ENCODE results near the gene ABCB4. TPM values are rescaled to one million over a fixed set of nuclear protein-coding genes. Genes with fewer than 3 reads are reported as not detected.

Gene ABCB4
- 0.42 and 1.1 TPM in 2 replicates for total RNA-seq (2014; rRNA removed; shearing (Covaris generic))
- polyA plus RNA-seq (2015; cell fraction: cytosol; rRNA removed): 0.01 TPM in 1 of 2 replicates, not detected in the other
- 0.02 TPM in 1 of 2 replicates, not detected in the other for polyA plus RNA-seq (2015; cell fraction: nucleus; rRNA removed)

DNA sequence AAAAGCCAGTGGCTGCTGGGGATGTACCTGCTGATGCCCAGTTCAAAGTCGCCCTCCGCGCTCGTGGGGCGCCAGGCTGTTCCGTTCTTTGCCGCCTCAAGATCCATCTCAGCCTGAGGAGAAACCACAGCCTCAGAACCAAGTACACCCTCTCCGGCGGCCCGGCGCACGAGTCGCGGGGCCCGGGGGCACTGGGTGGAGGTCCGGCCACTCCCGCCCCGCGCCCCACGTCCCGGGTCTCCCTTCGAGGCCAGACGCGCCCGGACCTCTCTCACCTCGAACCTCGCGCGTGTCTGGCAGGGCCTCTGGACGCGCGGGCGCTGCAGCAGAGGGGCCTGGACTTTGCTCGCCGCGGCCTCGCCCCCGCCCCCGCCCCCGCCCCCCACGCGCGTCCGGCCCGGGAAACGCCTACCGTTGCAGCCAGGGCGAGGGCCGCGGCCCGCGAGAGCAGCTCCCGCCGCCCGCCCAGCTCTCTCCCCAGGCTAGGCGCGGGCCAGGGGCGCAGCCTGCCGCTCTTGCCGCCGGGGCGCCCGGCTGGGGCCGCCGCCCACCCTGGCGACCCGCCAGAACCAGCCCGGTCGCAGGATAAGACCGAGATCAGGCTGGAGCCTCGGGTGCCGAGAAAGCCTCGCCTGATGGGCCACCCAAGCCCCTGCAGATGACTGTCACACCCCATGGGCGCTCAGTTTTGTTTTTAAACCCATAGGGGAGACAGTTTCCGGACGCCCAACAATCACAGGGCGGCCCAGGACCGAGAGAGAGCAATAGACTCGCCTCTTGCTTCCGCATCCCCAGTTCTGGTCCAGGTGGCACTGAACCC lies at the start of gene ABCB4:
TSS of gene ABCB4 (minus strand) at position 322 of the 820 bp plus-strand sequence. CDS start at position 107, 215 bp downstream.
- no peak for DNase-seq (ENCODE audit: low read depth)

DNA sequence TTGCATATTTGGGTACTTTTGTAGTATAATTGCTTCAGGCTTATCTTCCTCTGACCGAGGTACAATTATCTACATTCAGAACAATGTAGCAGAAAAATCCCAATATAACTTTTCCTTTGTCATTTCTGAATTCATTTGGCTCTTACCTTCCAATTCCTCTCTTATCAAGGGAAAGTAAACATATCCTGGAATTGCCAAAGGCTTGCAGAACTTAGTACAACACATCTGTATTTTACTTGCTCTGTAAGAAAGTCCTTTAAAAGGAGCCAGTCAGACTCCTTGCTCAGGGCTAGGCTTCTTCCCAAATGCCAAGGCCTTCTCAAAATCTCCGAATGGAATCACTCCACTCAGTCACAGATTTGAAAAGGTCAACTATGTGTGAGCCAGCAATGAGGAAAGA lies 43.3 kb upstream of the ABCB4 start:
- DNase-seq (ENCODE audit: low read depth): no peak

DNA sequence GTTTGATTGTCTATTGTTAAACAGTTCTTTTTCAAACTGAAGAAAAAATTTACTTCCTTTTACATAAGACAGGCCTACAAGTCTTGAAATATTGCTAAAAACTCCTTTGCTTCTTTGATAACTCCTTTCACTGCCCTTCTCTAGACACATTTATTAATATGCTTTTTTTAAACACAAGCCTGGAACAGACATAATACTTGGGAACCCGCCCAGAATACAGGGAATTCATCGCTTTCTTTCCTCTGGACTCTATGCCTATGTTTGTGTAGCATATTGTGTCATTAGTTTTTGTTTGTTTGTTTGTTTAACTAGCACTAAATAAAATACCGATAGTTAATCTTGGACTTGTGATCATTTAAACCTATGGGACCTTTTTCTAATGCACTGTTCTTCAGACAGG lies 42.4 kb upstream of the ABCB4 start:
- DNase-seq (ENCODE audit: low read depth): no peak

DNA sequence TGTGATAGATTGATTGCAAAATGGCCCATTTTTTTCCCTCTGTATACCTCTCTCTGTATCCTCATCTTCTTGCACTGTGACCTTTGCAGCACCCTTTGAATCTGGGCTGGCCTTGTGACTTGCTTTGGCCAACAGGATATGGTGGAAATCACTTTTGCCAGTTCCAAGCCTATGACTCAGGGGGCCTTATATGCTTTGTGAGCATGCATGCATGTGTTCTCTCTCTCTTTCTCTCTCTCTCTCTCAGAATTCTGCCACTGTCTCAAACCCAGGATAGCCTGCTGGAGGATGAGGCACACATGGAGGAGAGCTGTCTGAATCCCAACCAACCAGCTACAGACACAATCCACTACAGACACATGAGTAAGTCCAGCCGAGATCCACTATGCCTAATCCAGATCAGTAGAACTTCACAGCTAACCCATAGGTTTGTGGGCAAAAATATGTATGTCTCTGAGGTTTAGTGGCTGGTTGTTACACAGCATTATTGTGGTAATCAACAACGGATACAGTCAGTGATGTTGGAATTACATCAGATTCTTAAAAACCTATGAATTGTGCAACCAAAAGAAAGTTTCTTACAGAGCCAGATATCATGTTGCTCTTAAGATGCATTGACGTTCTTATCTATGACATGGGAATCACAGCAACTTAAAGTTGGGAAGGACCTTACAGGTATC lies 41.8 kb upstream of the ABCB4 start:
- peak; percentile 58 for DNase-seq (ENCODE audit: low read depth)

DNA sequence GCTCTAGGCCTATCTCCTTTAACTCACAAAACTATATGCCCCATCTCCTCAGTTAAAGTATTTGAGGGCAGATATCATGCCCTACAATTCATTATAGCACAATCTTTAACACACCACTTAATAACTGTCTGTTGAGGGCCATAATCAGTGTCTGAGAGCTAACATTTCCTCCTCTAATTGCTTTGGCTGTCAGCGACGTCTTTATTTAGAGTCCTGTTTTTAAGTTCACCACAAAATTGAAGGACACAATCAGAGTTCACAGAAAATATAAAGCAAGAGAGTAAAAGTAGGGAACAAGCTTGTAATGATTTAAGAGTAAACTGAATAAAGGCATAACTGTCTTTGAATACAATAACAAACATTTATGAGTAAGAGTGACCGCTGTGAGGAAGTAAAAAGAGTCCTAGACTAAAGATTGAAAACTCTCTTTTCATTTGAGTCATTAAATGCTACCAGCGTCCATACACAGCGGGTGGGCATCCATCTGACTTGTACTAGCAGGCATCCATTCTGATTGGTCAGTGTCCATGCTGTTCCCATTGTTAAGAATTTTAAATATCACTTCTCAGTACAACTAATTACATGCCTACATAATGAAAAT lies 38.4 kb upstream of the ABCB4 start:
- peak; percentile 6 for DNase-seq (ENCODE audit: low read depth)

DNA sequence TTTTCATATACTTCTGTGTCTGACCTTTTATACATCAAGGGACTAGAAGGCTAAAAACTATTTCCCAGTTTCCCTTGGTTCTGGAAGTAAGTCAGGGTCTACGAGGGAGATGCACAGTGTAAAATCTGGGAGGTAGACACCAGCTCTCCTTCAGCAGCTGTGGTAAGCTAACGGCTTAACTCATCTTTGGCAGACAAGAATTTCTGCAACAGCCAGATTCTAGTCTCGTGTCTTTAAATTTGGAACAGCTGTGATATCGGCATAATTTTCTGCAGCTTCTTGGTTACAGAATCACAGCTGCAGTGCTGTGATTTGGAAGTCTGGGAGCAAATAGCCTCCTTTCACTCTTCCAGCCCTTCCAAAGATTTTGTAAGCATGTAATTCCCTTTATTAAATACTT lies 37.4 kb upstream of the ABCB4 start:
- DNase-seq (ENCODE audit: low read depth): no peak

DNA sequence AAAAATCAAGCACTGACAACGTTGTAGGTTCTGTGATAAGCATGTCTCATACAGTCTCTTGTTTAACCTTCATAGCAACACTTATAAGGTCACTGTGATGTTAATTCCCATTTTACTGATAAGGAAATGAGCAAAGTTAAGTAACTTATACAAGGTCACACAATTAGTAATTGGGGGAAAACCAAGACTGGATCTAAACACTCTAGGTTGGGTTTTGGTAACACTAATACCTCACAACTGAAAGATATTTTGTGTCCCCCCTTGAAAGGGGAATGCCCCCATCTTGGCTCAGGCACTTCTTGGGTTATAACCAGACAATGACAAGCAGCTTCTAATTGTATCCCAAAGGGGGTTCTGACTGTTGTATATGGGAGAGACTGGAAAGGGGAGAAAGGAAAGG lies 36.0 kb upstream of the ABCB4 start:
- DNase-seq (ENCODE audit: low read depth): no peak

DNA sequence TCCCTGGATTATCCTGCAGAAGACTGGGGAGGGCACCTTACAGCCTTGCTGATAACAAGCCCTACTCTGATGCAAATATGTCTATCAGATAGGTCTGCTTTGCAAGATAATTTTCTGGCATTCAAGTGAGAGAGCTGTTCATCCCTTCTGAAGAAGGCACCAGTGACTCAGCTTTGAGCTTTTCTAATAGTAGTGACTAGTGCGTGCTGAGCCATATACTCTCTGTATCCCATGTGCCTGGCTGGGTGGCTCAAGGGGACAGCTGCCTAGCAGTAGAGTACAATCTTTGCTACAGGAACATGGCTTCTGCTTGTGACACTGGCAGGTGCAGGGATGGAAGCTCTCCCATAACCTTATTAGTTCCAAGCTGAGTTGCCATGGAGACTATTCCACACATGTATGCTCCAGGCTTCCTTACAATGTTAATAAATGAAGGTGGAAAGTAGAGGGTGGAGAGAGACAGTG lies 35.0 kb upstream of the ABCB4 start:
- DNase-seq (ENCODE audit: low read depth): no peak

DNA sequence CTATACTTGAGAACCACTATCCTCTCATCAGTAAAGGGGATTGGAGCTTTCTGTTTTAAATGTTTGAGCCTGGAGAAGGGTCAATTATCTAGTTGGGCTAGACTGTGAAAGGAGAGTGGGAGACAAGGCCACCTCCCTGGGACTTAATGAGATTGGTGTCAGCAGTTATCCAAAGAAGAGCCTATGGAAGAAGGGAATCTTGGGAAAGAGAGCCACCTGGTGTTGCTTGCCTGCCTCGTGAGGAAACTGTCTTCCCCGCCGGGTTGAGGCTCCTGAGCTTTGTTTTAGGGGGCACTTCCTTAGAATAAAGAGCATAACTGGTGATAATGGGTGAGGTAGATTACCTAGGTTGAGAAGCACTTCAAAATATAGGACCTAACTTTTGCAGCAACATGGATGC lies 32.0 kb upstream of the ABCB4 start:
- no peak for DNase-seq (ENCODE audit: low read depth)

DNA sequence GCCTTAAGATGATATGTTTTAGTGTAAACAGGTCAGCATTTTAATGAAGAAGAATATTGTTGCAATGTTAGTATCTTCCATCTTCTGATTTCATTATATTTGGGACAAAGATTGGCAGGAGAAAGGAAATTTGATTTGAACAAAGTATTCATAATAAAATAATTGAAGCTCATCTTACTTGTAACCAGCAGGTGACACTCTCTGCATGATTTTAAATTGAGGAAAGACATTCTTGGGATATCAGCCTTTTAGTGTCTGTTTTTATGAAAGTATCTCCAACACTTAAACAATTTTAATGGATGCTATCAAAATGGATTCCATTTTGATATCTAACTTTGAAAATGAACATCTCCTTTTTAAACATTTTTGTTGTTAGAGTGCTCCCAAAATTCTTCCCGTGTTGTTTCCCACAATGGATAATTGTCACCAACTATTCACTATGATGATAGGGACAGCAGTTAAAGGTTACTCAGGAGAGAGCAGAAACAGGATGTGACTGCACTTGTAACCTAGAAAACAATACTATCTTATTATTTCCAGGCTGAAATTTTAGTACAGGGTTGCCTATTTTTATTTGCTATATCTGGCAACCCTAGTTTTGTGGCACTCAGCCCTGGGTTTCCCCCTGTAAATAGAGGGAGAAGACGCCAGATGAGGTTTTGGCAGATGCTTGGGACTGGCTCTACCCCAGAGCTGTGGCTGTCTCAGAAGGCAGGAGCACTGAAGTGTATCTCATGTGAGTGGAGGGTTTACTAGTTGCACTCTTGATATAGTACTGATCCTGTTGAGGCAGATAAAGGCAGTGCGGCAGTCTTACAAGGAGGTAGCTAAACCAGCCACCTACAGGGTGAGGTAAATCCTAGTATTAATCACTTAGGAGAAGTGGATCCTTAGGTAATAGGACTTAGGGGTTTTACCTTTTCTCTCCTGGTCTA lies 31.0 kb upstream of the ABCB4 start:
- DNase-seq (ENCODE audit: low read depth): no peak

DNA sequence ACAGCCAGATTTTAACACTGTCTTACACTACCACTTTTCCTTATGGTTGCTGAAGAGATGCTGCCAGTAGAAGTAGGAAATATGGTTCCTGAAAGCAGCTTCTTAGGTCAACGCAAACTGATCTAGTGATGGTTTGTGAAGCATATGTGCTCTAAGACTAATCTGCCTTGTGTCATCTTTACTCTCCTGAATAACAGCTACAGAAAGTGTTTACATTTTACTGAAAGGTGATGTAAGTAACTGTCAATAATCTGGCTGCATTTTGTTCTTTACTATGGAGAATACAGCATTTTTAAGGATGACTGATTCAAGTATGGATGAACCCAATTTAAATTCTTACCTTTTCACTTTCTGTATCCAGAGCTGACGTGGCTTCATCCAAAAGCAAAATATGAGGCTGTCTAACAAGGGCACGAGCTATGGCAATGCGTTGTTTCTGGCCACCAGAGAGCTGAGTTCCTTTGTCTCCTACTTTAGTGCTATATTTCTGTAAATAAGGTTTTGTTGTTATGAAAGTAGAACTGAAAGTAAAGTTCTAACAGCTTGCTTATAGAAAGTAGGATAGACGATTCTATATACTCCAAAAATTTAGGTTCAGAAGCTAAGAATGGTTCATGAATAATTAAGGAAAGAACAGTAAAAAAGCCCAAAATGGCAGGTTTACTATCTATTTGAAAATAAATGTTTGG lies 30.2 kb upstream of the ABCB4 start:
- DNase-seq (ENCODE audit: low read depth): no peak

DNA sequence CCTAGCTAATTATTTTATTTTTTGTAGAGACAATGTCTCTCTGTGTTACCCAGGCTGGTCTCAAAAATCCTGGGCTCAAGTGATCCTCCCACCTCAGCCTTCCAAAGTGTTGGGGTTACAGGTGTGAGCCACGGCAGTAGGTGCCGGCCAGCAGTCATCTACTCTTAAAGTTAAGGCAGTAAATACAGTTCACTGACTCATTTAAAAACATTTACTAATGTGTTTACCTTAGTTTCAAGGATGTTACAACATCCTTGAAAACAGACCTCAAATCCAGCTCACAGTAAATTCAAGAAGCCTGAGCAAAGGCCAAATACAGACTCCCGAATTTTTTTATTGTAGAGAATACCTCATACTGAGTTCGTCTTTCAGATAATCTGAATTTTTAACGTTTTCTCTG lies 29.6 kb upstream of the ABCB4 start:
- DNase-seq (ENCODE audit: low read depth): no peak

DNA sequence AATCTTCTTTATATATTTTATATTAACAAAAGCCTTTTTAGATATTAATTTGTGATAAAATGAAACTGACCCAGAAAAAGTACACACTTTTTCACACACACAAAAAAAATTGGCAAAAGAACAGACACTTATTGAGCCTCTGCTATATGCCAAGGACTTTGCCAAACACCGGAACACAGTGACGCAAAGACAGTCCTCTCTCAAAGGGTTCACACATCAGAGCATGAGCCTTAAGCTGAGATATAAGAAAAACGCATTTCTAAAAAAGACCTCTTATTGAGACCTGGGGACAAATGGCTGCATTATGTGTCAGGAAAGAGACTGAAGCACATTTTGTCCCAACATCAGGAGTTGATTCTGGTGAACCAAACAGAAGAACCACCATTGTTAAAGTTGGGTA lies 24.0 kb upstream of the ABCB4 start:
- DNase-seq (ENCODE audit: low read depth): no peak

DNA sequence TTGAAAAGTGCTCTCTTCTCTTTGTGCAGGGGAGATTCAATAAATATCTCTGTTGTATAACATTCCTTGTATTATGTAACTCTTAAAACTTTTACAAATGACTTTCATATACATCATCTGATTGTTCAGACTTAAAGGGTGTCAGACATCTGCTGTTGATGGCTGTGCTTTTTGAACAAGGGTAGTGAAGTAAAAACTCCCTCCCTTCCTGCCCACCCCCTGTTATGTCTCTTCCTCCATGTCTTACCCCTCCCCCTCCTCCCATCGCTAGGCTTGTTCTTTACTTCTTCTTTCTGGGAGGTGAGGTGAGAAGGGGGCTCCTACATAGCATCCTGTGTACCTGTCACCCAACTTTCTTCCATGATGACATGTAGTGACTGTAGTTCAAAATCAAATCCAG lies 23.4 kb upstream of the ABCB4 start:
- no peak for DNase-seq (ENCODE audit: low read depth)

DNA sequence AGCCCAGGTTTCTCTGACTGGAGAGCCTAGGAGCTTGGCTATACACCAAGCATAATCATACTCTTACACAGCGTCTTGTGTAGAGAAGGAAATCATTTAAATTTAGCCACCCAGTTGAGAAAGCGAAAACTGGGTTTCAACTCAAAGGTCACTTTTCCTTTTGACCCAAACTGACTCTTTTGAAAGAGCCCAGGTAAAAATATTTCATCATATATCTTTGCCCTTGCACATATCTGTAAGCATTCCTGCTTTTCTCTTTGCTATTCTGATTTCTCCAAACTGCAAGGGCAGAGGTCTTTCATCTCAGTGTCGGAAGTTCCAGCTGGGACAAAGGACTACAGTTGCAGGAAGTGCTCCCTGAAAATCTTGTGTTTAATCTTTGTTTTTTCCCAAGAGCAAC lies 22.0 kb upstream of the ABCB4 start:
- no peak for DNase-seq (ENCODE audit: low read depth)

DNA sequence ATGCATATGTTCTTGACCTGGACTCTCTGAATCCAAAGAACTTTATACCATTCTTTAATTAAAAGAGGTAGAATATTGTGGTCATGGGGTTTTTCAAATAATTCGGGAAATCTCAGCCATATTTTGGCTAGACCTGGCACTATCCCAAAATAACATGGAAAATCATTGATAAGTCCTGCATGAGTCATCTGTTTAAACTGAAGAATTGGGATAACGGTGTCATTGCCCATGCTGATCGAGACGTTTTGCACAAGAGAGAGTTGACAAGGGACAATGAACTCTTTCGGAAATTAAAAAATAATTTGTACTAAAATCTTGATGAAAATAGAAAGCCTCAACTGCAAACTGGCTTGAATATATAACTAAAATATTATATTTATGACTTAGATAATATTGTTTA lies 19.9 kb upstream of the ABCB4 start:
- no peak for DNase-seq (ENCODE audit: low read depth)

DNA sequence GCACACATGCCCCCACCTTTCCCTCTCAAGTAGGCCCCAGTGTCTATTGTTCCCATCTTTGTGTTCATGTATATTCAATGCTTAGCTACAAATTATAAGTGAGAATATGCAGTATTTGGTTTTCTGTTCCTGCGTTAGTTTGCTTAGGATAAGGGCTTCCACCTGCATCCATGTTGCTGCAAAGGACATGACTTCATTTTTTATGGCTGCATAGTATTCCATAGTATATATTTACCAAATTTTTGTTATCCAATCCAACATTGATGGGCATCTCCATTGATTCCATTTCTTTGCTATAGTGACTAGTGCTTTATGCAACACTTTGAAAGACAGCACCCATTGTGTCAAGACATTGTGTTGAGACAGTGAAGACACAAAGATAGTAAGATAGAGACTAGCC lies 19.0 kb upstream of the ABCB4 start:
- no peak for DNase-seq (ENCODE audit: low read depth)

DNA sequence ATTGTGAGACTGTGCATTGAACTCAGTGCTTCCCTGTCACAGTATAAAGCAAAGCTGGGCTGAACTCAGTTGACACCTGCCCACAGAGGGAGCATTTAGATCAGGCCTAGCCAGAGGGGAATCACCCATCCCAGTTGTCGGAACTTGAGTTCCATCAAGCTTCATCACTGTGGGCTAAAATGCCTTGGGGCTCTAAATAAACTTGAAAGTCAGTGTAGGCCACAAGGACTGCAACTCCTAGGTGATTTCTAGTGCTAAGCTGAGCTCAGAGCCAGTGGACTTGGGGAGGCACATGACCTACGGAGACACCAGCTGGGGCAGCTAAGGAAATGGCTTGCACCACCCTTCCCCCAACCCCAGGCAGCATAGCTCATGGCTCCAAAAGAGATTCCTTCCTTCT lies 7.7 kb upstream of the ABCB4 start:
- no peak for DNase-seq (ENCODE audit: low read depth)

DNA sequence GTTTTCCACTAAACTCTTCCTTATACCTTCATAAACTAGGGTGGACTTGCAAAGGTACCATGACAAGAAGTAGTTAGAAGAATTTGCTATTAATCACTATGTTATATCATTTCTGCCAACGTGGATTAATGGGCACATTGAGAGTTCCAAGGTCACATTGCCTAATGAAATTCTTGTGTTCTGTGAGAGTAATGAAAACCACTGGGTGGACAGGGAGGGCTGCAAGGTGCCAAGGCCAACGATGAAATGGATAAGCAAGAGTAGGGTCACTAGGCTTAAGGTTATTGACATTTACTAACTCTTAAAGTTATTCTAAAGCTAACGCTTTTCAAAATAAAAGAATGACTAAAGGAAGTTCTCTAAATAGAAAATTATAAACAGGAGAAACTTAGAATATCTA lies 6.6 kb upstream of the ABCB4 start:
- no peak for DNase-seq (ENCODE audit: low read depth)

DNA sequence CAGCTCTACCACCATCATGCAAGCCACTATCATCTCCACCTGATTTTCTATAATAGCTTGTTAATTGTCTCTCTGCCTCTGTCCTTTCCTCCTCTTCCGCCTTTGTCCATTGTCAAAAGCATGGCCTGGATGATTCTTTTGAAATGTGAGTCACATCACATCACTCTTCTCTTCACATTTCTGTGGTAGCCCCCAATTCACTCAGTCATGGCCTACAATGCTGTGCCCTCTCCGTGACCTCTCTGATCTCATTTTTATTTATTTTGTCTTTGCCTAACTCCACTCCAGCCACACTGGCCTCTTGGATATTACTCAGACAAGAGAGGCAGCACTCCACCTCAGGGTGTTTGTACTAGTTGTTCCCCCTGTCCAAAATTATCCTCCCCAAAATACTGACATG lies 4.9 kb upstream of the ABCB4 start:
- DNase-seq (ENCODE audit: low read depth): peak; percentile 63
